Adrenal gland (tissue), 5 donors: ENCODE results near the gene PCAT6.

Experiments used
- CTCF ChIP-seq, 6 experiments: fragments of 450-650 bp in 4 of 6; fragments of 200-600 bp in 2 of 6; sonication (generic) in 1 of 6; IDR thresholded peaks; 1 replicate in 5 of 6; 2 replicates in 1 of 6; pipeline versions ENCODE4 v1.5.1 to v1.8.0; 2016 to 2021; ENCODE audit warnings: antibody characterized with exemption in 6 of 6, mild to moderate bottlenecking in 2 of 6, moderate library complexity in 1 of 6
- POLR2A ChIP-seq, 2 donors: fragments of 450-650 bp; IDR thresholded peaks; one replicate each; pipeline ENCODE4 v1.6.1; 2017; ENCODE audit warnings: antibody characterized with exemption in 2 of 2, mild to moderate bottlenecking in 2 of 2, moderate library complexity in 1 of 2
- donor health status: DM: no; HTN: no; CAD: no.

- TF ChIP-seq CTCF (IDR thresholded peaks at IDR 0.05) (no peak), POLR2A (IDR thresholded peaks at IDR 0.05) (no peak)
Observed at GRCh38 chr1:202802034-202802433, 8.7 kb upstream of the PCAT6 start.
